ENCODE results near the gene MTR.

DNA sequence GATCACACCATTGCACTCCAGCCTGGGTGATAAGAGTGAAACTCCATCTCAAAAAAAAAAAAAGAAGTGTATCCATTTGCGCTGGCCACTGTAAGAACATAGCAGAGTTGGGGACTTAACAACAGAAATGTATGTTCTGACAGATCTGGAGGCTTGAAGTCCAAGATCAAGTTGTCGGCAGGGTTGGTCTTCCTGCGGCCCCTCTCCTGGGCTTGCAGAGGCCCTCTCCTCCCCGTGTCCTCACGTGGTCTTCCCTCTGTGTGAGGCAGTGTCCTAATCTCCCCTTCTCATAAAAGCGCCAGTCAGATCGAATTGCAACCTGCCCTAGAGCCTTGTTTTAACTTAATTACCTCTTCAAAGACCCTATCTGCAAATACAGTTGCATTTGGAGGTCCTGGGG, 156.6 kb downstream of the MTR start:
- TF ChIP-seq EZH2phosphoT487 (IDR thresholded peaks at IDR 0.05; ENCODE audit: low read length) (no peak), EZH2 (optimal IDR thresholded peaks at IDR 0.05; ENCODE audit: low read depth, low read length) (no peak)
- TF ChIP-seq, protein P1, sequence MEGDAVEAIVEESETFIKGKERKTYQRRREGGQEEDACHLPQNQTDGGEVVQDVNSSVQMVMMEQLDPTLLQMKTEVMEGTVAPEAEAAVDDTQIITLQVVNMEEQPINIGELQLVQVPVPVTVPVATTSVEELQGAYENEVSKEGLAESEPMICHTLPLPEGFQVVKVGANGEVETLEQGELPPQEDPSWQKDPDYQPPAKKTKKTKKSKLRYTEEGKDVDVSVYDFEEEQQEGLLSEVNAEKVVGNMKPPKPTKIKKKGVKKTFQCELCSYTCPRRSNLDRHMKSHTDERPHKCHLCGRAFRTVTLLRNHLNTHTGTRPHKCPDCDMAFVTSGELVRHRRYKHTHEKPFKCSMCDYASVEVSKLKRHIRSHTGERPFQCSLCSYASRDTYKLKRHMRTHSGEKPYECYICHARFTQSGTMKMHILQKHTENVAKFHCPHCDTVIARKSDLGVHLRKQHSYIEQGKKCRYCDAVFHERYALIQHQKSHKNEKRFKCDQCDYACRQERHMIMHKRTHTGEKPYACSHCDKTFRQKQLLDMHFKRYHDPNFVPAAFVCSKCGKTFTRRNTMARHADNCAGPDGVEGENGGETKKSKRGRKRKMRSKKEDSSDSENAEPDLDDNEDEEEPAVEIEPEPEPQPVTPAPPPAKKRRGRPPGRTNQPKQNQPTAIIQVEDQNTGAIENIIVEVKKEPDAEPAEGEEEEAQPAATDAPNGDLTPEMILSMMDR (IDR thresholded peaks at IDR 0.05; ENCODE audit: low read length): no peak
